Activated CD8-positive, alpha-beta T cell treated with anti-CD3 and anti-CD28 coated beads for 36 hours (primary cell): ENCODE data around the gene PDZD7. TPM values are rescaled to one million over a fixed set of nuclear protein-coding genes. Genes with fewer than 3 reads are reported as not detected.
A peak's percentile ranks its signal among the peaks of the same experiment; 100 is the strongest.

Source experiments
- ATAC-seq: fragments of 200-7000 bp; cut with Tn5 transposase; one replicate; pipeline ENCODE4 v1.10.0; 2021; ENCODE audit warnings: mild to moderate bottlenecking, moderate library complexity
- CTCF ChIA-PET: fragments of 350-600 bp; sonication (Branson Sonifier 250); formaldehyde crosslinking; loops from one replicate; lab custom pipeline; 2021; ENCODE audit warnings: antibody characterized with exemption; lab: Charles Lee
- POLR2A ChIA-PET: fragments of 350-600 bp; sonication (Branson Sonifier 250); formaldehyde crosslinking; loops from one replicate; lab custom pipeline; 2021; ENCODE audit warnings: antibody characterized with exemption; lab: Charles Lee
- DNase-seq: peaks from one replicate; pipeline ENCODE4 v3.0.0-alpha.2; 2020
- H3K27ac Mint-ChIP-seq: one replicate; pipeline ENCODE4 v1.8.0; 2021; ENCODE audit warnings: mild to moderate bottlenecking, mixed read lengths
- H3K27me3 Mint-ChIP-seq: one replicate; pipeline ENCODE4 v1.8.0; 2021; ENCODE audit warnings: mixed read lengths
- H3K36me3 Mint-ChIP-seq: one replicate; pipeline ENCODE4 v1.8.0; 2021; ENCODE audit warnings: low read depth, mixed read lengths
- H3K4me1 Mint-ChIP-seq: one replicate; pipeline ENCODE4 v1.8.0; 2021; ENCODE audit warnings: low read depth, mixed read lengths
- H3K4me3 Mint-ChIP-seq: one replicate; pipeline ENCODE4 v1.8.0; 2021; ENCODE audit warnings: mild to moderate bottlenecking, moderate library complexity, mixed read lengths
- H3K9me3 Mint-ChIP-seq: one replicate; pipeline ENCODE4 v1.8.0; 2021; ENCODE audit warnings: mixed read lengths
- CTCF ChIP-seq: fragments of 200-600 bp; IDR thresholded peaks from one replicate; pipeline ENCODE4 v1.8.0; 2022; ENCODE audit warnings: antibody characterized with exemption, mild to moderate bottlenecking
- intact Hi-C: fragments of 100-400 bp; cut with micrococcal nuclease; formaldehyde crosslinking; loops from one replicate; pipeline ENCODE4 v1.10.0; 2022
- total RNA-seq, 2 experiments: library from RNA; stranded (reverse); gene quantifications; one replicate each; pipeline ENCODE4 v1.2.3, GENCODE V29; 2021

PDZD7 gene
- total RNA-seq, 2 experiments from 2014 or later = 0.25 to 0.65 TPM

GRCh38 chr10:100970076-100970913 lies 60.6 kb downstream of the PDZD7 start:
- H3K9me3 Mint-ChIP-seq = no peaks in the 10 kb centered on the region
- intact Hi-C loops = no loop called here
- no peak for TF ChIP-seq CTCF
- ATAC-seq = peak; percentile 45
- CTCF ChIA-PET = interaction anchor here (0.6 to 6.8 kb wide), 6 partner anchors 13 to 48 kb away, joined by 3 to 58 read pairs (median 6); partner anchors contain the start of genes MRPL43 and TWNK
- no peak overlapping the region for H3K27ac Mint-ChIP-seq
- DNase-seq = peak; percentile 46
- H3K4me3 Mint-ChIP-seq = peak overlapping the region; percentile 47
- POLR2A ChIA-PET = interaction anchor here (1.7 kb wide), 1 partner anchor 12 kb away, joined by 3 read pairs; no protein-coding TSS in a partner anchor
- no peaks in the 10 kb centered on the region for H3K27me3 Mint-ChIP-seq
- H3K36me3 Mint-ChIP-seq = no peaks in the 10 kb centered on the region
- peaks cover 20% of the 10 kb centered on the region for H3K4me1 Mint-ChIP-seq

- Mint-ChIP-seq H3K36me3 (no peaks in the 10 kb centered on the region), H3K9me3 (no peaks in the 10 kb centered on the region), H3K4me3 (peak within 1 kb of the TSS; percentile 47), H3K27ac (peak within 1 kb of the TSS; percentile 12), H3K27me3 (no peaks in the 10 kb centered on the region), H3K4me1 (peaks cover 20% of the 10 kb centered on the region)
- peak; percentile 78 for TF ChIP-seq CTCF
- ChIA-PET CTCF (interaction anchor here (0.6 to 6.8 kb wide), 9 partner anchors 12 to 56 kb away, joined by 3 to 58 read pairs (median 5); partner anchors contain the start of genes MRPL43 and TWNK), POLR2A (interaction anchor here (0.9 to 1.7 kb wide), 2 partner anchors 11 to 13 kb away, joined by 3 read pairs; no protein-coding TSS in a partner anchor)
- DNase-seq (peak; percentile 64), ATAC-seq (peak; percentile 85)
- intact Hi-C loops = no loop called here
These were observed 61.5 kb downstream of the PDZD7 start, which contains the start of gene SEMA4G for GRCh38 chr10:100969187-100970075. TSS of gene SEMA4G (plus strand) at chr10:100969504. CDS start at chr10:100972913, 3,409 bp downstream.

- Mint-ChIP-seq H3K36me3 (no peaks in the 10 kb centered on the region), H3K27ac (no peak overlapping the region), H3K9me3 (no peaks in the 10 kb centered on the region), H3K4me3 (peak overlapping the region; percentile 47), H3K27me3 (no peaks in the 10 kb centered on the region), H3K4me1 (peaks cover 20% of the 10 kb centered on the region)
- DNase-seq = no peak
- no peak for ATAC-seq
- ChIA-PET POLR2A (interaction anchor here (0.9 kb wide), 1 partner anchor 12 kb away, joined by 3 read pairs; no protein-coding TSS in a partner anchor), CTCF (interaction anchor here (1.1 to 6.8 kb wide), 5 partner anchors 12 to 55 kb away, joined by 4 to 58 read pairs (median 7); partner anchors contain the start of genes MRPL43 and TWNK)
- intact Hi-C loops = no loop called here
- TF ChIP-seq CTCF = no peak
These were observed 62.1 kb downstream of the PDZD7 start for GRCh38 chr10:100968863-100969186.

- peak overlapping the region; percentile 13 for H3K4me3 Mint-ChIP-seq
- H3K27ac Mint-ChIP-seq = peak overlapping the region; percentile 12
- ChIA-PET POLR2A (interaction anchor here (0.9 to 1.2 kb wide), 2 partner anchors 12 kb away, joined by 3 read pairs; no protein-coding TSS in a partner anchor), CTCF (interaction anchor here (0.6 to 6.8 kb wide), 8 partner anchors 11 to 55 kb away, joined by 3 to 58 read pairs (median 4); partner anchors contain the start of genes MRPL43 and TWNK)
- no peaks in the 10 kb centered on the region for H3K36me3 Mint-ChIP-seq
- ATAC-seq (no peak), DNase-seq (no peak)
- peaks cover 20% of the 10 kb centered on the region for H3K4me1 Mint-ChIP-seq
- no peak for TF ChIP-seq CTCF
- intact Hi-C loops = no loop called here
- H3K9me3 Mint-ChIP-seq = no peaks in the 10 kb centered on the region
- no peaks in the 10 kb centered on the region for H3K27me3 Mint-ChIP-seq
These were observed 62.7 kb downstream of the PDZD7 start for GRCh38 chr10:100968062-100968736.
